Left ventricle myocardium inferior (tissue), 1 donor: ENCODE results near the gene ADCY10. TPM values are rescaled to one million over a fixed set of nuclear protein-coding genes. Genes with fewer than 3 reads are reported as not detected.

Experiments
- DNase-seq: peaks from one replicate; pipeline ENCODE4 v3.0.0-alpha.2; 2020
- H3K27ac ChIP-seq: fragments of 200-600 bp; replicated peaks from 2 replicates; pipeline ENCODE4 v1.8.0; 2021
- H3K27me3 ChIP-seq: fragments of 200-600 bp; 2 replicates; pipeline ENCODE4 v1.8.0; 2021; ENCODE audit warnings: low read depth
- H3K36me3 ChIP-seq: fragments of 200-600 bp; 2 replicates; pipeline ENCODE4 v1.8.0; 2021
- H3K4me1 ChIP-seq: fragments of 200-600 bp; 2 replicates; pipeline ENCODE4 v1.8.0; 2021
- H3K4me3 ChIP-seq: fragments of 200-600 bp; 2 replicates; pipeline ENCODE4 v1.8.0; 2021; ENCODE audit warnings: mild to moderate bottlenecking, moderate library complexity
- H3K9me3 ChIP-seq: fragments of 200-600 bp; replicated peaks from 2 replicates; pipeline ENCODE4 v1.8.0; 2021
- CTCF ChIP-seq: fragments of 200-600 bp; IDR thresholded peaks from 2 replicates; pipeline ENCODE4 v1.8.0; 2021; ENCODE audit warnings: antibody characterized with exemption, mild to moderate bottlenecking, borderline replicate concordance
- intact Hi-C: fragments of 100-400 bp; cut with micrococcal nuclease; formaldehyde crosslinking; loops from one replicate; pipeline ENCODE4 v1.11.0; 2022
- total RNA-seq: library from RNA; stranded (reverse); fragmentation: NEBNext Ultra II Directional; extraction: Animal tissue kit (Norgen Biotek cat#: 25700); gene quantifications from one replicate; pipeline ENCODE4 v1.2.1, GENCODE V29; 2021
- donor health status: DM: no; HTN: yes; CAD: no; lungs with severe emphysema.

Gene ADCY10
- total RNA-seq, 1 donor from 2014 or later, result 0.22 TPM

- no peaks in the 10 kb centered on the region for H3K9me3 ChIP-seq
- no peaks in the 10 kb centered on the region for H3K27me3 ChIP-seq
- intact Hi-C loops, result no loop called here
- H3K4me3 ChIP-seq, result no peak overlapping the region
- no peak for DNase-seq
- TF ChIP-seq CTCF, result no peak
- H3K27ac ChIP-seq, result no peak overlapping the region
- H3K36me3 ChIP-seq, result no peaks in the 10 kb centered on the region
- no peaks in the 10 kb centered on the region for H3K4me1 ChIP-seq
These were observed 53.6 kb downstream of the ADCY10 start for GRCh38 chr1:167860231-167860923.

GRCh38 chr1:167856711-167857418 is 57.1 kb downstream of the ADCY10 start:
- no peaks in the 10 kb centered on the region for H3K36me3 ChIP-seq
- intact Hi-C loops, result no loop called here
- no peak overlapping the region for H3K4me3 ChIP-seq
- no peak for TF ChIP-seq CTCF
- H3K4me1 ChIP-seq, result no peaks in the 10 kb centered on the region
- no peaks in the 10 kb centered on the region for H3K27me3 ChIP-seq
- H3K9me3 ChIP-seq, result no peaks in the 10 kb centered on the region
- no peak for DNase-seq
- H3K27ac ChIP-seq, result no peak overlapping the region

GRCh38 chr1:167854184-167854583 is 59.8 kb downstream of the ADCY10 start:
- no peaks in the 10 kb centered on the region for H3K4me1 ChIP-seq
- H3K36me3 ChIP-seq, result no peaks in the 10 kb centered on the region
- H3K27ac ChIP-seq, result no peak overlapping the region
- no peaks in the 10 kb centered on the region for H3K27me3 ChIP-seq
- TF ChIP-seq CTCF, result no peak
- no peak for DNase-seq
- H3K9me3 ChIP-seq, result no peaks in the 10 kb centered on the region
- intact Hi-C loops, result no loop called here
- no peak overlapping the region for H3K4me3 ChIP-seq

- Histone ChIP-seq H3K9me3 (no peaks in the 10 kb centered on the region), H3K27me3 (no peaks in the 10 kb centered on the region), H3K4me3 (no peak overlapping the region), H3K36me3 (no peaks in the 10 kb centered on the region), H3K4me1 (no peaks in the 10 kb centered on the region), H3K27ac (no peak overlapping the region)
- intact Hi-C loops, result no loop called here
- no peak for DNase-seq
- TF ChIP-seq CTCF, result no peak
These were observed 64.3 kb downstream of the ADCY10 start for GRCh38 chr1:167849666-167850065.

GRCh38 chr1:167842872-167843271 is 71.1 kb downstream of the ADCY10 start:
- intact Hi-C loops, result no loop called here
- H3K36me3 ChIP-seq, result no peaks in the 10 kb centered on the region
- no peak for DNase-seq
- no peaks in the 10 kb centered on the region for H3K9me3 ChIP-seq
- no peaks in the 10 kb centered on the region for H3K4me1 ChIP-seq
- no peaks in the 10 kb centered on the region for H3K27me3 ChIP-seq
- H3K27ac ChIP-seq, result no peak overlapping the region
- no peak for TF ChIP-seq CTCF
- H3K4me3 ChIP-seq, result no peak overlapping the region
